AG04450 (cell line): ENCODE measurements around the gene LRWD1. TPM values are rescaled to one million over a fixed set of nuclear protein-coding genes. Genes with fewer than 3 reads are reported as not detected.

Experiments used
- CTCF ChIA-PET: fragments of 300-600, 350-600 bp; formaldehyde crosslinking; extraction: SDS; loops from one replicate; lab custom pipeline; 2022; ENCODE audit warnings: antibody characterized with exemption, inconsistent platforms; lab: Charles Lee
- POLR2A ChIA-PET: fragments of 350-600 bp; formaldehyde crosslinking; extraction: SDS; loops from one replicate; lab custom pipeline; 2021; ENCODE audit warnings: antibody characterized with exemption, inconsistent platforms; lab: Yijun Ruan, JAX
- DNase-seq: peaks from one replicate; pipeline ENCODE4 v3.0.0-alpha.2; 2011; ENCODE audit warnings: low read depth, low spot score
- H3K27ac ChIP-seq: one replicate; pipeline ENCODE4 v1.5.1; 2012; ENCODE audit warnings: low read depth, low read length, control low read depth
- H3K27me3 ChIP-seq: one replicate; pipeline ENCODE4 v1.6.0; 2012; ENCODE audit warnings: low read length; ENCODE audit not compliant: control insufficient read depth, insufficient read depth
- H3K4me3 ChIP-seq: 2 replicates; pipeline ENCODE4 v1.5.1; 2011; ENCODE audit warnings: mild to moderate bottlenecking, low read depth, low read length, control low read depth
- H3K9me3 ChIP-seq: 2 replicates; pipeline ENCODE4 v1.5.1; 2012; ENCODE audit warnings: low read length; ENCODE audit not compliant: control insufficient read depth, insufficient read depth
- CTCF ChIP-seq: IDR thresholded peaks from 2 replicates; pipeline ENCODE4 v1.5.1; 2011; ENCODE audit warnings: low read depth, low read length, control low read depth, inconsistent platforms
- polyA plus RNA-seq: library from polyadenylated mRNA; depleted of rRNA; stranded (reverse); fragments of >200 nt; gene quantifications from 2 replicates; pipeline ENCODE4 v1.2.3, GENCODE V29; 2011

The LRWD1 gene
- polyA plus RNA-seq, 1 experiment: 9.2 TPM

- Histone ChIP-seq H3K4me3 (no peak overlapping the region), H3K27me3 (no peaks in the 10 kb centered on the region), H3K9me3 (no peaks in the 10 kb centered on the region; the same call in 1 of the 2 replicates), H3K27ac (no peak overlapping the region)
- TF ChIP-seq CTCF: no peak
- DNase-seq: no peak
- CTCF ChIA-PET: interaction anchor here (0.6 to 1.9 kb wide), 4 partner anchors 11 to 474 kb away, joined by 3 to 9 read pairs (median 6); partner anchors contain the start of gene ORAI2
- POLR2A ChIA-PET: interaction anchor here (0.6 to 0.7 kb wide), 4 partner anchors 11 to 48 kb away, joined by 3 to 5 read pairs (median 4); no protein-coding TSS in a partner anchor
These were observed 3.0 kb downstream of the LRWD1 start for GRCh38 chr7:102467581-102468477.

GRCh38 chr7:102468478-102469350 lies 3.9 kb downstream of the LRWD1 start:
- no peak for DNase-seq
- no peak overlapping the region for H3K4me3 ChIP-seq
- POLR2A ChIA-PET: no interaction called here
- CTCF ChIA-PET: no interaction called here
- no peaks in the 10 kb centered on the region for H3K27me3 ChIP-seq
- no peak for TF ChIP-seq CTCF
- H3K27ac ChIP-seq: no peak overlapping the region
- no peaks in the 10 kb centered on the region; the same call in 1 of the 2 replicates for H3K9me3 ChIP-seq

DNA sequence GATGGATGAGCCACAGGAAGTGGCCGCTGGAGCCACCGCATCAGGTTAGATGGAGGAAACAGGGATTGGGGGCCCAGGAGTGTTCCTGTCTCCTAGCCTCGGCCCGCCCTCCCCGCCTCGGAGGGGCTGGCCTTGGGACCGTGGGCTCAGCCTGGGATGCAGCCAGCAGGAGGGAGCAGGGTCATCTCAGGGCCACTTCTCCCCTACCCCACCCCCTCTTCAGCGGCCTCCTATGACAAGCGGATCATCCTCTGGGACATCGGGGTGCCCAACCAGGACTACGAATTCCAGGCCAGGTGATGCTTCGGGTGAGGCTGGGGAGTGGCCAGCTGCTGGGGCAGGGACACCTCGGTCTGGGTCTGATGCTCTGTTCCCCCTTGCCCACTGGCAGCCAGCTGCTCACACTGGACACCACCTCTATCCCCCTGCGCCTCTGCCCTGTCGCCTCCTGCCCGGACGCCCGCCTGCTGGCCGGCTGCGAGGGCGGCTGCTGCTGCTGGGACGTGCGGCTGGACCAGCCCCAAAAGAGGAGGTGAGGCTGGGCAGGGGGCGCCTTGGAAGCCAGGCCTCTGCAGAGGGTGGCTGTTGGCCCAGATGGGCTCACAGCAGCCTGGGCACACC lies 4.7 kb downstream of the LRWD1 start:
- Histone ChIP-seq H3K4me3 (no peak overlapping the region), H3K9me3 (no peaks in the 10 kb centered on the region; the same call in 1 of the 2 replicates), H3K27me3 (no peaks in the 10 kb centered on the region), H3K27ac (no peak overlapping the region)
- ChIA-PET POLR2A (no interaction called here), CTCF (no interaction called here)
- no peak for DNase-seq
- no peak for TF ChIP-seq CTCF

DNA sequence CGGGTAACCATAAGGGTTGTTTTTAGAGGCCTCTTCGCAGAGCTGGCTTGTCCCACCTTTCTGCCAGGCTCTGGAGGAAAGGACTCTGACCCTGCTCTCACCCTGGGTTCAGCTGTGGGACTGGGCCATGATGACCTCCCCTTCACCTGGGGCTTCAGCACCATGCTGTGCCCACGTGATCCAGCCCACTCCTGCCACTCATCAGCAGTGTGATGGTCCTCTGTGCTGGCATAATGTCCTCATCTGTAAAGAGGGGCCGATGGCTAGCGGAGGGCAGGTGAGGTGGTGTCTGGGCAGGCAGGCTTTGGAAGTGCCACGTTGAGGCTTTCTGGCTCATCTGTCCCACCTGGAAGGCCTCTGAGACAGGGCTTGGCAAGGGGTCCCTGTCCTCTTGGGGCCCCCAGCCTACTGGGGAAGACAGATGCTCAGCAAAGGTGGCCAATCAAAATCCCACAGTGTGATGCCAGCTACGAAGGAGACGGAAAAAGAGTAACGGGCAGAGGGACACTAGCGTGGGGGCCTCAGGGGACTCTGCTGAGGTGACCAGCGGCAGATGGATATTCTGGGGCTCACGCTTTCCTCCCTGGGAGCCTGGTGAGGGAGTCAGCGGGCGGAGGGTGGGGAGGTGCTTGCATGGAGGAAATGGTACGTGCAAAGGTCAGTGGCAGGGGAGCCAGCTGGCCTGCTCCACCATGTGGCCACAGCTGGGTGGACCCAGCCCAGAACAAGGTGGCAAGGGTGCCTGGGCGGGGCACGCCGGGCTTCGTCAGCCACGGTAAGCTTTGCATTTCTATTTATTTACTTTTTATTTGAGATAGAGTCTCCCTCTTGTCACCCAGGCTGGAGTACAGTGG lies 5.4 kb downstream of the LRWD1 start:
- ChIA-PET CTCF (no interaction called here), POLR2A (no interaction called here)
- H3K4me3 ChIP-seq: no peak overlapping the region
- no peaks in the 10 kb centered on the region for H3K27me3 ChIP-seq
- H3K27ac ChIP-seq: no peak overlapping the region
- DNase-seq: no peak
- H3K9me3 ChIP-seq: no peaks in the 10 kb centered on the region; the same call in 1 of the 2 replicates
- no peak for TF ChIP-seq CTCF
